NCI-H460 (cell line): Measurements from ENCODE around the gene NCF2. TPM values are rescaled to one million over a fixed set of nuclear protein-coding genes. Genes with fewer than 3 reads are reported as not detected.
"Not testable (repeated sequence)": the region's sequence is repeated elsewhere in the genome, so short reads cannot be mapped to it uniquely, and the experiment has no call there.

Source experiments
- DNase-seq: peaks from one replicate; pipeline ENCODE4 v3.0.0-alpha.2; 2016; ENCODE audit warnings: low read depth; ENCODE audit errors: extremely low read depth
- polyA plus RNA-seq: library from polyadenylated mRNA; depleted of rRNA; stranded (reverse); fragments of >200 nt; gene quantifications from 2 replicates; pipeline ENCODE4 v1.2.3, GENCODE V29; 2014; cell fraction: nucleus; rRNA removed
- total RNA-seq: library from RNA; depleted of rRNA; stranded (reverse); fragments of >200 nt; shearing (Covaris generic); gene quantifications from 2 replicates; pipeline ENCODE4 v1.2.3, GENCODE V29; 2014; rRNA removed

The NCF2 gene, protein sequence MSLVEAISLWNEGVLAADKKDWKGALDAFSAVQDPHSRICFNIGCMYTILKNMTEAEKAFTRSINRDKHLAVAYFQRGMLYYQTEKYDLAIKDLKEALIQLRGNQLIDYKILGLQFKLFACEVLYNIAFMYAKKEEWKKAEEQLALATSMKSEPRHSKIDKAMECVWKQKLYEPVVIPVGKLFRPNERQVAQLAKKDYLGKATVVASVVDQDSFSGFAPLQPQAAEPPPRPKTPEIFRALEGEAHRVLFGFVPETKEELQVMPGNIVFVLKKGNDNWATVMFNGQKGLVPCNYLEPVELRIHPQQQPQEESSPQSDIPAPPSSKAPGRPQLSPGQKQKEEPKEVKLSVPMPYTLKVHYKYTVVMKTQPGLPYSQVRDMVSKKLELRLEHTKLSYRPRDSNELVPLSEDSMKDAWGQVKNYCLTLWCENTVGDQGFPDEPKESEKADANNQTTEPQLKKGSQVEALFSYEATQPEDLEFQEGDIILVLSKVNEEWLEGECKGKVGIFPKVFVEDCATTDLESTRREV
- 0.17 and 0.29 TPM in 2 replicates for total RNA-seq
- 3.0 TPM in 1 of 2 replicates, not detected in the other for polyA plus RNA-seq

DNA sequence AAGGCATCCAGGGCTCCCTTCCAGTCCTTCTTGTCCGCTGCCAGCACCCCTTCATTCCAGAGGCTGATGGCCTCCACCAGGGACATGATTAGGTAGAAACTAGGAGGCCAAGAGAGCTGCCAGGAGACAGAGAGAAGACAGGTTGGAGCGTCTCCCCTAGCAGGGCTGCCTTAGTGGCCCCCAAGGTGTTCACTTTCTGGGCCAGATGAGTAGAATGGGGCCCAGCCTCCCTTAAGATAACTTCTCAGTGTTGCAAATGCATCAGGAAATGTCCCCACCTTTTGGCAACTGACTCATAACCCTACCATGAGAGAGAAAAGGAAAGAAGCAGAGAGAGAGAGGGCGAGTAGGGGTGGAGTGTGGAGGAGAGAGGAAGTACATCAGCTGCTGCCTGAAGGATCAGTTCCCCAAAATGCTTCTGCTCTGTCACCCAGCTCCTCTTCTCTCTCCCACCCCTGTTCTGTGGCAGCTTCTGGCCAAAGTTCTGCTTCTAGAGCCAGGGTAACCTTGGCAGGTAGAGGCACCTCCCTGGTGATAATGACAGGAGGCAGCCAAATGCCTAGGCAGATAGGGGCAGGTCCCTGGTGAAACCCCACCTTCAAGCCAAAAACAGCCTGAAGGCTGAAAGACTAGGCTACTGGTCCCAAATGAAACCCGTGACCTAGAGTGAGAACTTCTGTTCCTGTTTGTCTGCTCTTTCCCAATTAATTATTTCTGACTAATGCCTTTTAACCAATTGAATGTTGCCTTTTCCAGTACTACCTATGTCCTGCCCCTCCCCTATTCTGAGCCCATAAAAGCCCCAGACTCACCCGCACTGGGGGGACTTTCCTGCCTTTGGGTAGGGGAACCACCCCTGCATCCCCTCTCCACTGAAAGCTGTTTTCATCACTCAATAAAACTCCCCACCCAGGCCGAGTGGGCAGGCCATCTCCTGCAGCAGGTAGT, at the start of gene NCF2:
Gene NCF2, minus strand, starts transcription at position 216 of the 948 bp plus-strand sequence. Its CDS starts 130 bp downstream, at position 86.
- DNase-seq, result no peak

DNA sequence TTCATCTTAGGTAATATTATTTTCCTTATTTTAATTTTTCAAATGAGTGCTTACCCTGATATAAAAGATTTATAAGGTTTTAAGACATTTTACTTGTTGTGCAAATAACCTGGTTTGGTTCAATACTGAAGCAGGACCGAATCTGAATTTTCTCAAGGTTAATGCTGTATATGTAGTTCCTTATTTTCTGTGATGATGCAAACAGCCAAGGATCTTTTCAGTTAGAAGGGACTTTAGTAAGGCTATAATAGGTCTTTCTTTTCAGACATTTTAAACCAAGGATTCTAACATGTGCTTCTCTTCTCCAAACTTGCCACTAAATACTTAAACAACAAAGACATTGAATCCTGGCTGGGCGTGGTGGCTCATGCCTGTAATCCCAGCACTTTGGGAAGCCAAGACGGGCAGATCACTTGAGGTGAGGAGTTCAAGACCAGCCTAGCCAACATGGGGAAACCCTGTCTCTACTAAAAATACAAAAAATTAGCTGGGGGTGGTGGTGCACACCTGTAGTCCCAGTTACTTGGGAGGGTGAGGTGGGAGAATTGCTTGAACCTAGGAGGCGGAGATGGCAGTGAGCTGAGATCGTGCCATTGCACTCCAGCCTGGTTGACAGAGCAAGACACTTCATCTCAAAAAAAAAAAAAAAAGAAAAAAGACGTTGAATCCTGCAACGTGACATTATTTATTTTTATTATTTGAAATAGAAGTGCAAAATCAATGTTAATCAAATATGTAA, 48.6 kb upstream of the NCF2 start:
- DNase-seq, result no peak

- no peak for DNase-seq
These were observed 46.5 kb upstream of the NCF2 start for GRCh38 chr1:183636783-183637182.

DNA sequence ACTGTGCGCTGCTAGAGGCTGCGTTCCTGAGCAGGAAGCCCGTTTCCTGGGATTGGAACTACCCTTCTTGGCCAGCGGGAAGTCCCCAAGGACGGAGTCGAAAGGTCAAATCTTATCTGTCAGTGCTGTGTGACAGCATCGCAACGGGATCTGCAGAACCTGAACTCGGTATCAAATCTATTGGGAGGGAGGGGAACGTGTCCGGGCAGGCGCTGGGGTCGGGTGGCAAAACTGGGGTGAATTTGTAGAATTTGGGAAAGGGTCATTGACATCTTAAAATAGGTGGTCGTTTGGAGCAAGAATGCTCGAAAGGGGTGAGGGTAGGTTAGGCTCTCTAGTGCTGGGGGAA, 46.0 kb upstream of the NCF2 start:
- no peak for DNase-seq

DNA sequence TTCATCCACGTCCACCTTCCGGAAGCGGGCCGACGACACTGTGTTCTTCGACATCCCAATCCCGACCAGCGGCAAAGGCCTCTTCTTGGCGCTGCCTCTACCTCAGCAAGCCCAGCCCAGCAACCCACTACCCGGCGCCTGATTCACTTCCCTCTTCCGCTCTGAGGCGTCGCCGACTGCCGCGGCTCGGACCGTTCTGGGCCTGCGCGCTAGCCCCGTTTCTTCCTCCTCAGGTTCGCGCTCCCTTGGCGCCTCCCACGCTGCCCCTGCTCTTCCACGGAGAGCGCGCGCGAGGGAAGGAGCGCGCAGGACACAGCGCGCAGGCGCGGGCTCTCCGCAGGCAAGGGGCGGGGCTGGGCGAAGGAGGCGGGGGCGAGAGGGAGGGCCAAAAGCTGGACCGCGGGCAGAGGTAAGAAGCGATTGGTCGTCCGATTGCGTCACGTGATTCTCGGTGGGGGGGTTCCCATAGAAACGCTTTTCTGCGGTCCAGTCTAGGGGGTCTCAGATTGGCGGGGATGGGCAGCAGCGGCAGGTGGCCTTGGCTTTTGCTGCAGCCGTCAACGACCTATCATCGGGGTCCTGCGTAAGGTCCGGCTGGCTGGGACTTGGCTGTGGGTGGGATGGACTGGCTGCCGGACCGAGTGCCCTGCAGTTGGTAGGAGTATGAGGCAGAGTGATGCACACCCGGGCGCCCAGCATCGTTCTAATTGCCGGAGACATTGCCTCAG, 45.5 kb upstream of the NCF2 start, which contains the start of gene ARPC5:
Gene ARPC5, minus strand, starts transcription at position 178 of the 728 bp plus-strand sequence. Its CDS starts 124 bp downstream, at position 54.
- peak; percentile 98 for DNase-seq

GRCh38 chr1:183635099-183635605, 44.9 kb upstream of the NCF2 start:
- no peak for DNase-seq

DNA sequence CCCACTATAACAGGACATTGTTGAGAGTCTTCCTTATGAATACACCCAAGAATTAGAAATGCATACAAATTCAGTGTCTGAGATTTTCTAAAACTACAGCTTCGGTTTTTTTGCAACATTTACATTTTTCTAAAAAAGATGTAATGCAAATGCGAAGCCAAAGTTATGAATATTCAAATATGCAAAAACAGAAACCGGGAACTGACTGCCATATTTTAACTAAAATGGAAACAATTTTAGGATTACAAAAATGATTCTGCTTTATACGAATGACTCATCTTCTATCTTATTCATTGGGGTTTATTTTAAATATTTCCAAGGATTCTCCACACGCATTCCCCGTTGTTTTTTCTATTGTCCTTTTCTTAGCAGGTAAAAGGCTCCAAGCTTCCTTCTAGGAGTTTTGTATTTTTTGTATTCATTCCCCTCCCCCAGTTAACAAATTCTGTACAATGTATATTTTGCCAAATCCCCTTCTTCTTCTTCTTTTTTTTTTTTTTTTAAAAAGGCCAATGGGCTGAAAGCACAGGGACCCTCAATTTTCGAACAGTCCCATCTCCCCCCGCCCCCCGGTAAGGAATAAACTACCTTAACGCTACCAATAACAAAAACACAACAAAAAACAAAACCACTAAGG, 44.3 kb upstream of the NCF2 start:
- no peak for DNase-seq

GRCh38 chr1:183633676-183634343, 43.6 kb upstream of the NCF2 start:
- DNase-seq, result peak; percentile 62

DNA sequence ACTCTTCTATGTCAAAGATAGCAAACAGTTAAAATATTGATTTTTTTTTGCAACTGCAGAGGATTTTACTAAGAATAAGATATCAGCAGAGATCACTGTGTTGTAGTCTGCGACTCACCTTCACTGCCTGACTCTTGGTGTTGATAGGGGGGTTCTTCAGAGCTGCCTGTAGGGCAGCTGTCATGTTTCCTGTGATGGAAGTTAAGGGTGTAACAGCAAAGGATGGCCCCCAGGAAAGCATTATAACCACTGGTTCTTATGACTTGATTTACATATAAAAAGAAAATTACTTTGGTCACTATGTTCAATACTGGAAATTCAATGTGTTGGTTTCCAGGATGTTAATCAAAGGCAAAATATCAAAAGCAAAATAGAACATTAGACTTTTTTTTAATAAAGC, 42.7 kb upstream of the NCF2 start:
- DNase-seq, result no peak

GRCh38 chr1:183632114-183632513, 41.9 kb upstream of the NCF2 start:
- DNase-seq, result no peak

DNA sequence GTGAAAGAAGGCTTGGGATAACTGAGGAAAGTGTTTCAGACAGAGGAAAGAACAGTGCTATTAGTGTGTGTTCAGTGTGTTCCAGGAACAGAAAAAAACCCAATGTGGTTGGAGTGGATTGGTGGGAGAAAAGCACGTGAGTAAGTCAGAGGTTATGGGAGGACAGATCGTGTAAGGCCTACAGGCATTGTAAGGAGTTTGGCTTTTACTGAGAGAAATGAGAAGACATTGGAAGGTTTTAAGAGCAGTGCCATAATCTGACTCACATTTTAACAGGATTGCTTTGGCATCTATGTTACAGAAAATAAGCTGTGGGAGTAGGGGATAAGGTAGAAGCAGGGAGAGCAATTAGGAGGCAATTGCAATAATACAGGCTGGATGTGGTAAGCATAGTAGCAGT, 40.5 kb upstream of the NCF2 start:
- no peak for DNase-seq

DNA sequence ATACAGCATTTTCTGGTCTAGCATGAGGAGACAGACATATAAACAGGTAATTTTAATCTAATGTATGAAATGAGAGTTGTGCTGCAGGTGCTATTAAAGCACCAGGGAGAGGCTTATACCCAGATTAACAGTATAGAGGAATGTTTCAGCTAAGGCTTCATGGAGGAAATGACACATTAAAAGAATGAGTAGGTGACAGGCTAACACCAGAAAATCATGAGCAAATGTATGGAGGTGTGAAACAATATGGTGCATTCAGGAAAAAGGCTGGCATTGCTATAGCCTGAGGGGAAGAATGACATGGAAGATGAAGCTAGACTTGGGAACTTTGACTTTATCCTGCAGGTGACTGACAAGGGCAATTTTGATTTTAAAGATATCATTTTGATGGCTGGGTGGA, 38.3 kb upstream of the NCF2 start:
- DNase-seq, result no peak

- DNase-seq, result not testable (repeated sequence)
These were observed 36.0 kb upstream of the NCF2 start for GRCh38 chr1:183626236-183626635.

GRCh38 chr1:183622884-183623785, 32.9 kb upstream of the NCF2 start:
- DNase-seq, result peak; percentile 83

DNA sequence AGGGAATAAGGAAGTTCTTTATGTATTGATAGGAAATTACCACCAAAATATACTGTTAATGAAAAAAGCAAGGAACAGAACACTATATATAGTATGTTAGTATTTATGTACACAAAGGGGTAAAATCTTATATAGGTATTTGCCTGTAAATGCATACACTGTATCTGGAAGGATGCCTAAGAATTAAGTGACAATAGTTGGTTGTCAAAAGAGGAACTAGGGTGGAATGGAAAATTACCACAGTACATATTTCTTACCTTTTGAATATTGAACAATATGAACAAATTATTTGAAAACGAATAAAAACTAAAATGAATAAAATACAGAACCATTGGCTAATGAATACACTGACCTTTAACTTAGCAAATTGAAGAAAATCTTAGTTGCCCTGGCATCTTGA, 31.8 kb upstream of the NCF2 start:
- no peak for DNase-seq

- DNase-seq, result no peak
These were observed 30.1 kb upstream of the NCF2 start for GRCh38 chr1:183620311-183620710.

DNA sequence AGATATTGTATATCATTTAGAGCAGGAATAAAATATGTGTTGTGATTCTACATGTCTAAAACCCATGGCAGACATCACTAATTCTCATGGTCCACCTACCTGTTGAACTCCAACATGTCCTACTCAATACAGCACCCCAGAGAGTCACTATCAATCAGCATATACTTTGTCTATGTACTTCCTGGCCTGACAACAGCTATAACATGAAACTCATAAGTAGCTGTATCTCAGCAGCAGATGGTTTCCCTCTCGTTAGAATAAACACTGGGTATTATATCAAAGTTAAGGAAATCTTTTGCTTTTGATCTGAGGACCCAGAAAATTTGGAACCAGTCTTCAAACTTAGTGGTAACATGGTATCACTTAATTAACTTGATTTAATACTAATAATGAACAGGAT, 29.5 kb upstream of the NCF2 start:
- no peak for DNase-seq
